ENCODE measurements around the gene ELAVL1.

GRCh38 chr19:8041531-8041931 lies 36.1 kb upstream of the ELAVL1 start:
- TF ChIP-seq POLR2A (IDR thresholded peaks at IDR 0.05): no peak
- no peak for TF ChIP-seq CTCF (IDR thresholded peaks at IDR 0.05)

All from testis (tissue), 2 donors.